Gastrocnemius medialis (tissue), 4 donors: Measurements from ENCODE around the gene ACTA1.

Experiments used
- CTCF ChIP-seq, 5 experiments: fragments of 450-650 bp in 3 of 5; fragments of 200-600 bp in 2 of 5; sonication (generic) in 2 of 5; IDR thresholded peaks in 4 of 5; conservative IDR thresholded peaks in 1 of 5; 1 replicate in 4 of 5; 2 replicates in 1 of 5; pipeline ENCODE4 v1.5.1; 2016 to 2019; ENCODE audit warnings: antibody characterized with exemption in 5 of 5, mild to moderate bottlenecking in 3 of 5, moderate library complexity in 3 of 5
- POLR2A ChIP-seq, 2 donors: fragments of 450-650 bp; IDR thresholded peaks; one replicate each; pipeline ENCODE4 v1.6.1; 2017; ENCODE audit warnings: antibody characterized with exemption in 2 of 2, mild to moderate bottlenecking in 2 of 2, moderate library complexity in 2 of 2

GRCh38 chr1:229420224-229420623 lies 13.7 kb downstream of the ACTA1 start:
- TF ChIP-seq CTCF (IDR thresholded peaks at IDR 0.05 in 4 of 5, conservative IDR thresholded peaks at IDR 0.05 in 1 of 5) = no peak
- TF ChIP-seq POLR2A (IDR thresholded peaks at IDR 0.05) = no peak
